BE2C (cell line): Measurements from ENCODE around the gene CMC4.
A peak's percentile ranks its signal among the peaks of the same experiment; 100 is the strongest.

Source experiments
- DNase-seq: peaks from one replicate; pipeline ENCODE4 v3.0.0-alpha.2; 2020
- H3K27me3 ChIP-seq: fragments of 250-450 bp; sonication (Bioruptor Pico); 2 replicates; pipeline ENCODE4 v1.5.1; 2020; ENCODE audit warnings: mild to moderate bottlenecking
- H3K36me3 ChIP-seq: fragments of 250-450 bp; sonication (Bioruptor Pico); 2 replicates; pipeline ENCODE4 v1.5.1; 2020; ENCODE audit warnings: mild to moderate bottlenecking
- H3K4me1 ChIP-seq: fragments of 250-450 bp; sonication (Bioruptor Pico); 2 replicates; pipeline ENCODE4 v1.5.1; 2020
- H3K4me3 ChIP-seq: 2 replicates; pipeline ENCODE4 v1.5.1; 2011; ENCODE audit warnings: low read depth, low read length
- H3K9me3 ChIP-seq: fragments of 250-450 bp; sonication (Bioruptor Pico); 2 replicates; pipeline ENCODE4 v1.5.1; 2020
- TF ChIP-seq, protein P1 (sequence below): IDR thresholded peaks from 2 replicates; pipeline ENCODE4 v1.5.1; 2012; ENCODE audit warnings: mild to moderate bottlenecking, low read depth, low read length

CMC4 gene

DNA sequence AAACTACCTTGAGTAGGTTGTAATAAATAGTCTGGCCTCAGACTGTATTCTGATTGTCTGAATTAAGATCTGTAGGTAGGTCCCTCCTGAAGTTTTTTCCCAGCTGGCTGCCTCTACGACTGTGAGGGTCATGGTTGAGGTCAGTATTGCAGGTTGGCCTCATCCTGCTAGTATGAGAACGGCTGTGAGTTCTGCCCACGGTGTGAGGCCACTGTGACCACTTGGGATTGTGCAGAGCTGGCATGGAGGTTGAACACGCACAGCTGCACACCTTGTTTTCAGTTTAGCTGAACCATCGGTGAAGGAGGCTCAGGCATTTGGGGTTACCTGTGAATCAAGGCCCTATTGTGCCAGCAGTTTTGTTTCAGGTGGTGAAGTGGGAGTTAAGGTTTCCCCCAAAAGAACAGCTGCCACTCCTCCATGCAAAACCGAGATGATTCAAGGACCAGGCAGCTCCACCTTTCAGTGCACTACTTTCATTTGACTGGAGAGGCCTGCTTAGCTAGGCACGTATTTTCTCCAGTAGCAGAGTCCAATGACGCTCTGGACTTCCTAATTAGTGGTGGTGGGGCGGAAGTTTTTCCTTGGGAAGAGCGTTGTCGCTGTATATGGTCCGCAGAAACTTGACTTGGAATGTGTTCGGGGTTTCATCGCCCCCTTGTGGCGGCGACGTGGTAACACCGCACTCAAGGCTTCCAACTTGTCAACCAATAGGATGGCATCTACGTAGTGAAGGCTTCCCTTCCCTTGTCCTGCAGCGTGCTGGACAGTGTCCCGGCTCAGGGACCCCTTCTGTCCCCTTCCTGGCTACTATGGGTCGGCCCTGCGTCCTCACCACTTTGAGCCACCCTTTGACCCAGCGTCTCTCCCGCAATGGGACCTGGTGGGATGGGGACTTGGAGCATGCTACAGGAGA lies 13.8 kb downstream of the CMC4 start:
- Histone ChIP-seq H3K9me3 (no peaks in the 10 kb centered on the region), H3K36me3 (no peaks in the 10 kb centered on the region; the same call in 1 of the 2 replicates), H3K4me3 (peak overlapping the region; percentile 35), H3K4me1 (no peaks in the 10 kb centered on the region), H3K27me3 (no peaks in the 10 kb centered on the region)
- peak; percentile 56 for DNase-seq
- TF ChIP-seq, protein P1, sequence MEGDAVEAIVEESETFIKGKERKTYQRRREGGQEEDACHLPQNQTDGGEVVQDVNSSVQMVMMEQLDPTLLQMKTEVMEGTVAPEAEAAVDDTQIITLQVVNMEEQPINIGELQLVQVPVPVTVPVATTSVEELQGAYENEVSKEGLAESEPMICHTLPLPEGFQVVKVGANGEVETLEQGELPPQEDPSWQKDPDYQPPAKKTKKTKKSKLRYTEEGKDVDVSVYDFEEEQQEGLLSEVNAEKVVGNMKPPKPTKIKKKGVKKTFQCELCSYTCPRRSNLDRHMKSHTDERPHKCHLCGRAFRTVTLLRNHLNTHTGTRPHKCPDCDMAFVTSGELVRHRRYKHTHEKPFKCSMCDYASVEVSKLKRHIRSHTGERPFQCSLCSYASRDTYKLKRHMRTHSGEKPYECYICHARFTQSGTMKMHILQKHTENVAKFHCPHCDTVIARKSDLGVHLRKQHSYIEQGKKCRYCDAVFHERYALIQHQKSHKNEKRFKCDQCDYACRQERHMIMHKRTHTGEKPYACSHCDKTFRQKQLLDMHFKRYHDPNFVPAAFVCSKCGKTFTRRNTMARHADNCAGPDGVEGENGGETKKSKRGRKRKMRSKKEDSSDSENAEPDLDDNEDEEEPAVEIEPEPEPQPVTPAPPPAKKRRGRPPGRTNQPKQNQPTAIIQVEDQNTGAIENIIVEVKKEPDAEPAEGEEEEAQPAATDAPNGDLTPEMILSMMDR = peak; percentile 72

DNA sequence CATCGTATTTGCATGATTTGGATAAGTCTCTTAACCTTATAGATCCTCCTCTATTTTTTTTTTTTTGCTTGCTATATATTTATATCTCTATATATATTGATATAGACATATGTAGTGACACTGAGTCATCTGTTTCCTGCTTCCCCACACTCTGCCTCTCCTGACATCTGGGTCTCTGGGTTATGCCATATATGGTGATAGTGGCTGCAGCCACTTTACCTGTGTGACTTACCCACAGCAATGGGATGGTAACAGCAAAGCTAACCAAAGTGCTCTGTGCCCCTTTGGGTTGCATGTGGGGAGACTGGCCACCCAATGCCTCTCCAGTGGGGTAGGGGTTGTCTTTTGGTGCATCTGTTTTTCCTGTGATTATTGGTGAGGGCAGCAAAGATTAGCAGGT lies 14.5 kb downstream of the CMC4 start:
- no peak for DNase-seq
- H3K9me3 ChIP-seq = no peaks in the 10 kb centered on the region
- no peaks in the 10 kb centered on the region for H3K4me1 ChIP-seq
- TF ChIP-seq, protein P1 = no peak
- H3K27me3 ChIP-seq = no peaks in the 10 kb centered on the region
- H3K36me3 ChIP-seq = peaks cover 3% of the 10 kb centered on the region; the same call in 1 of the 2 replicates
- no peak overlapping the region for H3K4me3 ChIP-seq

DNA sequence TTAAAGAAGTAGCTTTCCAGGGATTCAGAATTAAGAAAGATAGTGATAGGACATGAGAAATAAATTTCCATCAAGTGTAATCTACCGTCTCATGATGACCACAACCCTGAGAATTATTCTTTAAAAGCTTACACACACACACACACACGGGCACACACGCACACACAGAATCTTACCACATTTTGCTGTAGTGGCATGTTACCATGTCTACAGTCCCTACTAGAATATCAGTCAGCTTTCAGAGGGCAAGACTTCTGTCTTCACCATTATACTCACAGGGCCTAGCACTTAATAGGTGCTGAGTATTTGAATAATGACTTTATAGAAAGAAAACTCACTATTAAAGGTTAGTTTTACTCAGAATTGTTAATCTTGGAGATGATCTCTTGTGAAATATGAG lies 15.4 kb downstream of the CMC4 start:
- no peak overlapping the region for H3K4me3 ChIP-seq
- no peaks in the 10 kb centered on the region for H3K4me1 ChIP-seq
- TF ChIP-seq, protein P1 = no peak
- peaks cover 3% of the 10 kb centered on the region; the same call in 1 of the 2 replicates for H3K36me3 ChIP-seq
- H3K9me3 ChIP-seq = no peaks in the 10 kb centered on the region
- no peaks in the 10 kb centered on the region for H3K27me3 ChIP-seq
- DNase-seq = no peak

DNA sequence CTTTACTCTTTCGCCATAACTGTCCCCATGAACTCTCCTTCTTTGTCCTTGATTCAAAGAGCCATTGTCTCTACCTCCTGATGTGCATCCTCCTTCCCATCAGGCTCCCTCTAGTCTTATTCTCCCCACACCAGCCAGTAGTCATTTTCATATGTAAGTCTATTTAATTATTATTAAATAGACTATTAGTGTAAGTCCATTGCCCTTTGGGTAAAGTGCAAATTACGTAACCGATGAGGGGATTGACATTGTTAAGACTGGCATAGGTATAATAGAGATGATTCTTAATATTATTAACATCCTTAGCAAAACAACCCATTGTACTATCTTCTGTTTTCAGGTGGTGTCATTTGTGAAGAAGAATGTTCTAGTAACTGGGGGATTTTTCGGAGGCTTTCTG lies 16.7 kb downstream of the CMC4 start:
- TF ChIP-seq, protein P1 = no peak
- no peak overlapping the region for H3K4me3 ChIP-seq
- no peaks in the 10 kb centered on the region for H3K9me3 ChIP-seq
- no peaks in the 10 kb centered on the region for H3K27me3 ChIP-seq
- H3K36me3 ChIP-seq = peaks cover 3% of the 10 kb centered on the region; the same call in 1 of the 2 replicates
- no peak for DNase-seq
- no peaks in the 10 kb centered on the region for H3K4me1 ChIP-seq

DNA sequence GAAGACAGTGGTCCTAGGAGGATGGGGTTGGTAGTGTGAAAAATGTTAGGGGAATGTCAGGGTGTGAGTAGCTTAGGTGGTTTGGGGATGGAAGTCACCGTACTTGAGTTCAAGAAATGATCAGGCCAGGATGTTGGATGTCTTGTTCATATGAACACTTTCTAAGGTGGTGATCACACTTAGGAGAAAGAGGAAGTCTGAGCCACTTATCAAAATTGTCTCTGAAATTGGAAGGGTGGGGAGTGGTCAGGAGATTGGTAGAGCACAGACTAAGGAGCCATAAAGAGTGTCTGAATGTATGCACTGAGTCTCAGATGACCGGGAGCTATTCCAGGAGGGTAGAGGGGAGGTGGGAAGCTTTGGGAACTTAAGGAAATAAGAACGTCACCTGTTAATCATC lies 17.3 kb downstream of the CMC4 start:
- Histone ChIP-seq H3K36me3 (peaks cover 3% of the 10 kb centered on the region; the same call in 1 of the 2 replicates), H3K9me3 (no peaks in the 10 kb centered on the region), H3K4me1 (no peaks in the 10 kb centered on the region), H3K27me3 (no peaks in the 10 kb centered on the region), H3K4me3 (no peak overlapping the region)
- DNase-seq = no peak
- TF ChIP-seq, protein P1 = no peak

DNA sequence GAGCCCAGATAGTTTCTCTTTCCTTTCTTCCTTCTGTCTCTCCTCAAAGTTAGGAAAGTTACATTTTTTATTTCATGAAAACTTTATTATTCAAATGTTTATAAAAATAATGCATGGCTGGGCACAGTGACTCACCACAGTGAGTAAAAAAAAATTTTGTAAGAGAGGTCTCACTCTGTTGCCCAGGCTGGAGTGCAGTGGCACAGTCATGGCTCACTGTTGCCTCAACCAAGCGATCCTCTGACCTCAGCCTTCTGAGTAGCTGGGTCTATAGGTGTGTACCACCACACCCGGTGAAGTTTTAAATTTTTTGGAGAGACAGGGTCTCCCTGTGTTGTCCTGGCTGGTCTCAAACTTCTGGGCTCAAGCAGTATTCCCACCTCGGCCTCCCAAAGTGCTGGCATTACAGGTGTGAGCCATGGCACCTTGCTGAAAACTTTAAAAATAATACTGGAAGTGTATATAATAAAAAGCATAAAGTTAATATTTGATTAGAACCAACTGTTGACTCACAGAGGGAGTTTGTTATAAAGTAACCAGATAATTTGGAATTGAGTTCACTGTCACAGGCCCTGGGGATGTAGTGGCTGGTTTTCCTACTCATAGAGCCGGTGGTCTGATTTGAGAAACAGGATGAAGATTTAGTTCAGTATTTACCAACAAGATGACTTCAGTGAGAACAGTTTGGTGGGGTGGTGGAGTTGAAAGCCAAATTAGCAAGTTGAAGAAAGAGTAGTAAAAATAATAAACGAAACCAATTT lies 18.0 kb downstream of the CMC4 start:
- TF ChIP-seq, protein P1 = no peak
- Histone ChIP-seq H3K4me1 (no peaks in the 10 kb centered on the region), H3K9me3 (no peaks in the 10 kb centered on the region), H3K4me3 (no peak overlapping the region), H3K36me3 (peaks cover 3% of the 10 kb centered on the region; the same call in 1 of the 2 replicates), H3K27me3 (no peaks in the 10 kb centered on the region)
- no peak for DNase-seq
